LNCaP clone FGC (cell line): ENCODE measurements around the gene ADGRE2.
"Not testable (repeated sequence)": the region's sequence is repeated elsewhere in the genome, so short reads cannot be mapped to it uniquely, and the experiment has no call there.

ENCODE experiments used
- DNase-seq: peaks from one replicate; pipeline ENCODE4 v3.0.0-alpha.2; 2011; ENCODE audit warnings: low read depth
- H3K4me3 ChIP-seq: 2 replicates; pipeline ENCODE4 v1.5.1; 2011; ENCODE audit warnings: mild to moderate bottlenecking, low read depth, low read length, control low read depth
- TF ChIP-seq, protein P1 (sequence below): IDR thresholded peaks from 2 replicates; pipeline ENCODE4 v1.5.1; 2012; ENCODE audit warnings: mild to moderate bottlenecking; ENCODE audit not compliant: control insufficient read depth, insufficient read depth; ENCODE audit errors: extremely low read depth

Gene ADGRE2

DNA sequence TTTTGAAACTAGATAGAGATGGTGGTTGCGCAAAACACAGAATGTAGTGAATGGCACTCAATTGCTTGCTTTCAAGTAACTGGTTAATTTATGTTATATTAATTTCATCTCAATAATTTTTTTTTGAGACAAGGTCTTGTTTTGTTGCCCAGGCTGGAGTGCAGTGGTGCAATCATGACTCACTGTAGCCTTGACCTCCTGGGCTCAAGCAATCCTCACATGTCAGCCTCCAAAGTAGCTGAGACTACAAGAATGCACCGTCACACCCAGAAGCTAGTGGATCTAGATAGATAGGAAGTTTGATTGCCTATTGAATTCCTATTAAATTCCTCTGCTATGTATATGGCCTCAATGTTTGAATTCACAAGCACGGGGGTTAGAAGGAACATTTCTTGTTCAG lies 26.4 kb upstream of the ADGRE2 start:
- no peak overlapping the region for H3K4me3 ChIP-seq
- DNase-seq, result no peak
- TF ChIP-seq, protein P1, sequence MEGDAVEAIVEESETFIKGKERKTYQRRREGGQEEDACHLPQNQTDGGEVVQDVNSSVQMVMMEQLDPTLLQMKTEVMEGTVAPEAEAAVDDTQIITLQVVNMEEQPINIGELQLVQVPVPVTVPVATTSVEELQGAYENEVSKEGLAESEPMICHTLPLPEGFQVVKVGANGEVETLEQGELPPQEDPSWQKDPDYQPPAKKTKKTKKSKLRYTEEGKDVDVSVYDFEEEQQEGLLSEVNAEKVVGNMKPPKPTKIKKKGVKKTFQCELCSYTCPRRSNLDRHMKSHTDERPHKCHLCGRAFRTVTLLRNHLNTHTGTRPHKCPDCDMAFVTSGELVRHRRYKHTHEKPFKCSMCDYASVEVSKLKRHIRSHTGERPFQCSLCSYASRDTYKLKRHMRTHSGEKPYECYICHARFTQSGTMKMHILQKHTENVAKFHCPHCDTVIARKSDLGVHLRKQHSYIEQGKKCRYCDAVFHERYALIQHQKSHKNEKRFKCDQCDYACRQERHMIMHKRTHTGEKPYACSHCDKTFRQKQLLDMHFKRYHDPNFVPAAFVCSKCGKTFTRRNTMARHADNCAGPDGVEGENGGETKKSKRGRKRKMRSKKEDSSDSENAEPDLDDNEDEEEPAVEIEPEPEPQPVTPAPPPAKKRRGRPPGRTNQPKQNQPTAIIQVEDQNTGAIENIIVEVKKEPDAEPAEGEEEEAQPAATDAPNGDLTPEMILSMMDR, result no peak

DNA sequence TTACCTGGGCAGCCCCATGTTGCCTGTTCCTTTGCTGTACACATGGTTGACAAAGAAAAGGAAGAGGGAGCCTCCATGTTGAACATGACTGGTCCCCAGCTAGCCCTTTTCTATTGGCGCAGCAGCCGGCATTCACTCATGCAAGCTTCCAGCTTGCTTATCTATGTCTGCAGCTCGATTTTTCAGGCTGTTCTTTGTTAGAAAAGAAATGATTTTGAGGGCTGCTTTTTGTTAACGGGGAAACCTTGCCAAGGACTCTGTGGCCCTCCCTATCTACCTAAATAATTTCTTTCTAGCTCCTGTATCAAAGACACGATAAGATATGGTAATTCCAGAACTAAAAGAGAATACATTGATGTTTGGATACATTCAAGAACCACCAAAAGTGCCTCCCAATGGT lies 20.4 kb upstream of the ADGRE2 start:
- no peak overlapping the region for H3K4me3 ChIP-seq
- DNase-seq, result no peak
- TF ChIP-seq, protein P1, result no peak

DNA sequence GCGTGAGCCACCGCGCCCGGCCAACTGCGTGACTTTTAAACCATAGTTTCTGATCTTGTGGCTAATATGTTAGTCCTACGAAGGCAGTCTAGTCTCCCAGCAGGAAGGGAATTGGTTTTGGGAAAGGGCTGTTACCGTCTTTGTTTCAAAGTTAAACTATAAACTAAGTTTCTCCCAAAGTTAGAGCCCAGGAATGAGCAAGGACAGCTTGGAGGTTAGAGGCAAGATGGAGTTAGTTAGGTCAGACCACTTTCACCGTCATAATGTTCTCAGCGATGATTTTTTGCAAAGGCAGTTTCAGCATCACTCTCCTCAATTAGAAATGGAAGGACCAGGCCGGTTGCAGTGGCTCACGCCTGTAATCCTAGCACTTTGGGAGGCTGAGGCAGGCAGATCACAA lies 17.7 kb upstream of the ADGRE2 start:
- H3K4me3 ChIP-seq, result no peak overlapping the region
- TF ChIP-seq, protein P1, result no peak
- DNase-seq, result no peak

DNA sequence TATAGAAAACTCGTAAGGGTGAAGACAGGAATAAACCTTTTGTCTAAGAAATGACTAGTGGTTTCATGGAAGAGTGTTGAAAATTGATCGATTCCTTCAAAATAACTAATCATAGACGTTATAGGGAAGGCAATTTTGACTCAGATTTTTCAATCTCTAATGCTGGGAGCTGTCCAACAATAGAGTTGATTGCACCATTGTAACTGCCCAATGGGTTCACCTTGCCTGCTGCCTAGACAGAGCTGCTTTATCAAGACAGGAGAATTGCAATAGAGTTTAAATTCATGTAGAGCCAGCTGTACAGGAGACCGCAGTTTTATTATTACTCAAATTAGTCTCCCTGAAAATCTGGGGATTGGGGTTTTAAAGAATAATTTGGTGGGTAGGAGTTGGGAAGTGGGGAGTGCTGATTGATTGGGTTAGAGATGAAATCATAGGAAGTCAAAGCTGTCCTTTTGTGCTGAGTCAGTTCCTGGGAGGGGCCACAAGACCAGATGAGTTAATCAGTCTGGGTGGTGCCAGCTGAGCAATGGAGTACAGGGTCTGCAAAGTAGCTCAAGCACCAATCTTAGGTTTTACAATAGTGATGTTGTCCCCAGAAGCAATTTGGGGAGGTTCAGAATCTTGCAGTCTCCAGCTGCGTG lies 16.8 kb upstream of the ADGRE2 start:
- DNase-seq, result no peak
- no peak overlapping the region for H3K4me3 ChIP-seq
- TF ChIP-seq, protein P1, result no peak

DNA sequence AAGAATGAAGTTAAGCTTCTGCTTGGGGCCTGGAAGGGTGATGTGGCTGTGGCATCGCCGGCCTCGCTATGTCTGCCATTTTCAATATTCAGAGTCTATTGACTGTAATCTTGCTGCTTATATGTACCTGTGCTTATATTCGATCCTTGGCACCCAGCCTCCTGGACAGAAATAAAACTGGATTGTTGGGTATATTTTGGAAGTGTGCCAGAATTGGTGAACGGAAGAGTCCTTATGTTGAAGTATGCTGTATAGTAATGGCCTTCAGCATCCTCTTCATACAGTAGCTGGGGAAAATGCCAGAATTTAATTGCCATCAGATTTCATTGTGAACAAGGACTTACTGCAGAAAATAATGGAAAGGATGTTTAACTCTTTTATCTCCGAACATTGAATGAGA lies 13.9 kb upstream of the ADGRE2 start:
- H3K4me3 ChIP-seq, result not testable (repeated sequence)
- peak; percentile 21 for DNase-seq

DNA sequence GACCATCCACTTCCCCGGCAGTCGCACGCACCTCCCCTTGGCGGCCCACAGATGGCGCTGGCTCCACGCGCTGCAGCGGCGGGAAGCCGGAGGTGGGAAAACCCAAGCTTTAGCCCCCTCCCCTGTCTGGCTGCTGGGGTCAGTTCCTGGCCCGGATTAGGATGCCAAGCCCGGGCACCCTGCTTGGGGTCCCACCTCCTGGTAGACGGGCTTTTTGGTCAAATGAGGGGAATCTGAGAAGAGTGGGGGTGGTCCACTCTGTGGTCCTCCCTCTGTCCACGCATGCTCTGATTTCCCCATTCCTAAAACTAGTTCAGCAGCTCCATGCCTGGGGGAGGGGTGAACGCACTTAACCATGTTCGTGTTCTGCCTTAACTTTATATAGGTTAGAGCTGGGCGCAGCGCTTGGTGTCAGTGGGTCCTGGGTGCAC lies 8.1 kb upstream of the ADGRE2 start:
- TF ChIP-seq, protein P1, result peak; percentile 77
- no peak for DNase-seq
- no peak overlapping the region for H3K4me3 ChIP-seq

DNA sequence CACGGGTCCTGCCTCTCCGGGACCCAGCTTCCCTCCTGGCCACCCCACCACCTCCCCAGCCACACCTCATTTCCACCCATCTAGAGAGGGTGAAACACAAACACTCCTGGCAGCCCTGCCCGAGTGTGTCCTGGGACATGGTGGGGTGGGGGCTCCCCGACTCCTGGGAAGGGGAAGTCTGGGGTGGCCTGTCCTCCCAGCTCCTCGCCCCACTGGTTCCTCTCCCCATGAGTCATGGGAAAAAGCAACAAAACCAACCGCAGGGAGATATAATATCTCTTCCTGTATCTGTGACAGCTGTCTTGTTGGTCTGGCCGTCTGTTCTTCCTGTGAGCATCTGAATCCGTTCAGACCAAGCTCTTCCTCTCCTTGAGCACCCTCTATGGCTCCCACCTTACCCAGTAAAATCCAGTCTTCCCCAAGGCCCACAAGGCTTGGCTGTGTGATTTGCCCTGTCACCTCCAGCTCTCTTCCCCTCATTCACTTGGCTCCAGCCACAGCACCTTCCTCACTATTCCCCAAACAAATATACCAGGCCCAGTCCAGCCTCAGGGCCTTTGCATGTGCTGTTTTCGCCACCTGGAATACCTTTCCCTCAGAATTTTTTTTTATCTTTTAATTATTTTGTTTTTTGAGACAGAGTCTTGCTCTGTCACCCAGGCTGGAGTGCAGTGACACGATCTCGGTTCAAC lies 6.9 kb upstream of the ADGRE2 start:
- not testable (repeated sequence) for DNase-seq, H3K4me3 ChIP-seq

DNA sequence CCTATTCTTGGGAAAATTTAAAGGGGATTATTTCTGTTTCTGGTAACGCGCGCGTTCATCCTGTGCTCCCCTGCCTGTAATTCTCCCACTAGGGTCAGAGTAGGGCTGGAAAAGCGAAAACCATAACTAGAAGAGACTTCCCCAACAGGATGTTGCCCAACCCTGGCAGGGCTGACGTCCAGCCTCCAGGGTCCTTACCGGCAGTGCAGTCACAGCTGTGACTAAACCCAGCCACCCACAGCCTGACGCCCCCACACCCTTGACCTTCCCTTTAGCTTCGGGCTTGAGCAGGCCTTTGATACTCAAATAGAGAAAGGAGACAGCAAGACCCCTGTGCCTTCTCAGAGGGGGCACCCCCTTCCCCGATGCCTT lies 6.4 kb upstream of the ADGRE2 start:
- DNase-seq, H3K4me3 ChIP-seq: not testable (repeated sequence)

DNA sequence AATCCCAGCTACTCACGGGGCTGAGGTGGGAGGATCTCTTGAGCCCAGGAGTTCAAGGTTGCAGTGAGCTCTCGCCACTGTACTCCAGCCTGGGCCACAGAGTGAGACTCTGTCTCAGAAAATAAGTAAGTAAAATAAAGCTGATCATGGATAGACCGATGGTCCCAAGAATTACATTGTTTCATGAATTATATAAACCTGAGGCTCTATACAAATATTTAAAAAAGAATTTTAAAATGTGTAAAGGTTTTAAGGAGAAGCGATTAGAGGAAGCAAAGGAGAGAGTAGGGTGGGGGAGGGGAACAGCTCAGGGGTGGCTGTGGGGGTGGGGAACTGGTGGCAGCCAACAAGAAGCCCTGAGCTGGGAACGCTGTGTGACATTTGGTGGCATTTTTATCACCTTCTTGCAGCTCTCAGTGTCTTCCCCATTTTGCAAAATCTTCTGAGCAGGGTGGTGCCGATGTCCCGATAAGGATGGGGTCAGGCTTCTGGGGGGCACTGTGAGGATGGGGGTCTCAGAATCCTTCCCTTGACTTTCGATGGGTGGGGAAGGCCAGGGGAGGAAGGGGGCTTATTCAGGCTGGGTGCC lies 5.1 kb upstream of the ADGRE2 start:
- DNase-seq, H3K4me3 ChIP-seq: not testable (repeated sequence)
